Mucosa of stomach (tissue), 1 donor: Measurements from ENCODE around the gene SLC39A11.
A peak's percentile ranks its signal among the peaks of the same experiment; 100 is the strongest.

ENCODE experiments used
- H3K27me3 ChIP-seq: one replicate; pipeline ENCODE4 v1.7.0; 2013; ENCODE audit warnings: mild to moderate bottlenecking, low read length; ENCODE audit not compliant: control insufficient read depth, insufficient read depth
- H3K36me3 ChIP-seq: one replicate; pipeline ENCODE4 v1.7.0; 2013; ENCODE audit warnings: low read length; ENCODE audit not compliant: control insufficient read depth, insufficient read depth
- H3K4me1 ChIP-seq: one replicate; pipeline ENCODE4 v1.7.0; 2013; ENCODE audit warnings: mild to moderate bottlenecking, low read length; ENCODE audit not compliant: control insufficient read depth, insufficient read depth
- H3K4me3 ChIP-seq: one replicate; pipeline ENCODE4 v1.7.0; 2013; ENCODE audit warnings: low read length
- H3K9ac ChIP-seq: one replicate; pipeline ENCODE4 v1.7.0; 2013; ENCODE audit warnings: mild to moderate bottlenecking, low read length, moderate library complexity
- H3K9me3 ChIP-seq: one replicate; pipeline ENCODE4 v1.7.0; 2013; ENCODE audit warnings: mild to moderate bottlenecking, low read length, moderate library complexity; ENCODE audit not compliant: control insufficient read depth
- donor health status: Pancreatic carcinoma.

Gene SLC39A11

DNA sequence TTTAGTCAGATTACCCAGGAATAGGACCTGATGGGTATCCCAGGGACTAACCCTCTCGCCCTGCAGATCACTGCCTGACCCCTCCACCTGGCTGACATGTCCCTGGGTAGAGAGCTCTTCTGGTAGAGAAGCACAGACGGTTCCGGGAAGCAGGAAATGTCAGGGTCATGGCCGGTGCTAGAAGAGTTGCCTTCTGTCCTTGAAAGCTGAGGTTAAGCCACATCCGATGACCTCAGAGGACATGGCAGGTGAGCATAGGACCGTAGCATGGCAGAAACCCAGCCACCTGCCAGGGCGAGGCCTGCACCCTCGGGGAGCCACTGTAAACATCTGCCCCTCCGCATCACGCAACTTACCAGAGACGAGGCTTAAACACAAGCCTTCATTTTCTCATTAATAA lies 488.0 kb downstream of the SLC39A11 start:
- Histone ChIP-seq H3K9ac (no peak overlapping the region), H3K4me3 (no peak overlapping the region), H3K27me3 (no peaks in the 10 kb centered on the region), H3K4me1 (peaks cover 42% of the 10 kb centered on the region), H3K36me3 (no peaks in the 10 kb centered on the region), H3K9me3 (no peaks in the 10 kb centered on the region)

- Histone ChIP-seq H3K4me1 (peaks cover 45% of the 10 kb centered on the region), H3K9me3 (no peaks in the 10 kb centered on the region), H3K27me3 (no peaks in the 10 kb centered on the region), H3K9ac (no peak overlapping the region), H3K4me3 (no peak overlapping the region), H3K36me3 (no peaks in the 10 kb centered on the region)
Observed at GRCh38 chr17:72603420-72604242, 488.9 kb downstream of the SLC39A11 start.

DNA sequence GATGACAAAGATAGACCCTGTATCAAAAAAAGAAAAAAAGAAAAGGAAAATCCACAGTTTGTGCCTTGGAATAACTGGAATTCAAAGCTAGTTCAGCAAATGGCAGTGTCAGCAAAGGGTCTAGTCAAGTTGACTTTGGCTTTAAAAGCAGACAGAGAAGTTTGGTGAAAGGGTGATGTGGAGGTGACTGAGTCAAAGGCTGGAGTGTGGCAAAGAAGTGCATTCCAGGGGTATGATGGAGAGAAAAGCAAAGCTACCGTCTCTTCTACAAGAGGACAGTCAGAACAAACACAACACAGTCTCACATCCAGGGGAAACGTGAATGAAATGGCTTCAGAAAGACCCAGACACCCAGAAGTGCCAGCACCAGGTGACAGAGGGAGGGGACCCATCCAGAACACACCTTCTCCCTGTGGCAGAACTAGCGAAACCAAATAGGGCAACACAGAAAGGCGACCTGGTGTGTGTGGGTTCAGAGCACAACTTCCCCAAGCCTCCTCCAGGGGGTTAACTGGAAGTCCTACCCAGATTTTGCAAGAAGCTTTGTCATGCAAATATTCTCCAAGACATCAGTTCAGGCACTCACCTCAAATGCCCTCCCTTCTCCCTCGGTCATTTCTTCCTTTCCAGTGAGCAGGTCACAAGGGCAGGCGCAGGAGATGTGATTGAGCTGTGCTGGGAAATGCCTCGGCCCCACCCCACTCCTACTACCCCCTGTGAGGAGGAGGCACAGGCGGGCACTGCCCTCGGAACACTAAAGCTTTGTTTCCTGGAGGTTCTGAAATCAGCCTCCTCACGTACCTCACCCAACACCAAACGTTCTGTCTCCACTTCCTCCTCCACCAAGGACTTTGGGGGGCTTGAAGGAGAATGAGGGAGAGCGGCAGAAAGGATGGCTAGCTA lies 489.7 kb downstream of the SLC39A11 start:
- no peaks in the 10 kb centered on the region for H3K27me3 ChIP-seq
- no peak overlapping the region for H3K9ac ChIP-seq
- no peak overlapping the region for H3K4me3 ChIP-seq
- peaks cover 49% of the 10 kb centered on the region for H3K4me1 ChIP-seq
- H3K36me3 ChIP-seq: no peaks in the 10 kb centered on the region
- no peaks in the 10 kb centered on the region for H3K9me3 ChIP-seq

- Histone ChIP-seq H3K9me3 (no peaks in the 10 kb centered on the region), H3K36me3 (no peaks in the 10 kb centered on the region), H3K27me3 (no peaks in the 10 kb centered on the region)
Observed at GRCh38 chr17:72600934-72601333, 491.6 kb downstream of the SLC39A11 start.

GRCh38 chr17:72599891-72600290 lies 492.6 kb downstream of the SLC39A11 start:
- Histone ChIP-seq H3K9ac (no peak overlapping the region), H3K9me3 (no peaks in the 10 kb centered on the region), H3K36me3 (no peaks in the 10 kb centered on the region), H3K4me3 (no peak overlapping the region), H3K4me1 (peaks cover 52% of the 10 kb centered on the region), H3K27me3 (no peaks in the 10 kb centered on the region)

More at GRCh38 chr17:72600934-72601333, 491.6 kb downstream of the SLC39A11 start:
- H3K9ac ChIP-seq: no peak overlapping the region
- H3K4me1 ChIP-seq: peaks cover 52% of the 10 kb centered on the region
- H3K4me3 ChIP-seq: no peak overlapping the region

DNA sequence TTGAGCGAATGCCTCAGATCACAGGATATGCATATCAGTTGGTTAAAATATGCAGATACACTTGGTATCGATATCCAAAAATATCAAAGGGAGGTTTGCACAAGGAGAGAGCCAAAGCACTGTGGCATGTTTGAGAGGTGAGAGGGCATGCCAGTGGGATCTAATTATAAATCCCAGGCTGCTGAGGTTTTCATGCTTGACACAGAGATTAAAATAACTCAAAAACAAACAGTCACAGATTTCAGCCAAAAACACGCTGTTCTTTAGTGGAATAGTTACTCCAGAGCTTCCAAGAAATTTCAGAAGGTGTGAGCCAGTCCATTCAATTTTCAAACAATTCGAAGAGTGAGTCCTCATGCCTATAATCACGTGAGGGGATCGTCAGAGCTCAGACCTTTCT lies 493.8 kb downstream of the SLC39A11 start:
- Histone ChIP-seq H3K9me3 (no peaks in the 10 kb centered on the region), H3K4me1 (peaks cover 40% of the 10 kb centered on the region), H3K9ac (no peak overlapping the region), H3K36me3 (no peaks in the 10 kb centered on the region), H3K27me3 (no peaks in the 10 kb centered on the region), H3K4me3 (no peak overlapping the region)

DNA sequence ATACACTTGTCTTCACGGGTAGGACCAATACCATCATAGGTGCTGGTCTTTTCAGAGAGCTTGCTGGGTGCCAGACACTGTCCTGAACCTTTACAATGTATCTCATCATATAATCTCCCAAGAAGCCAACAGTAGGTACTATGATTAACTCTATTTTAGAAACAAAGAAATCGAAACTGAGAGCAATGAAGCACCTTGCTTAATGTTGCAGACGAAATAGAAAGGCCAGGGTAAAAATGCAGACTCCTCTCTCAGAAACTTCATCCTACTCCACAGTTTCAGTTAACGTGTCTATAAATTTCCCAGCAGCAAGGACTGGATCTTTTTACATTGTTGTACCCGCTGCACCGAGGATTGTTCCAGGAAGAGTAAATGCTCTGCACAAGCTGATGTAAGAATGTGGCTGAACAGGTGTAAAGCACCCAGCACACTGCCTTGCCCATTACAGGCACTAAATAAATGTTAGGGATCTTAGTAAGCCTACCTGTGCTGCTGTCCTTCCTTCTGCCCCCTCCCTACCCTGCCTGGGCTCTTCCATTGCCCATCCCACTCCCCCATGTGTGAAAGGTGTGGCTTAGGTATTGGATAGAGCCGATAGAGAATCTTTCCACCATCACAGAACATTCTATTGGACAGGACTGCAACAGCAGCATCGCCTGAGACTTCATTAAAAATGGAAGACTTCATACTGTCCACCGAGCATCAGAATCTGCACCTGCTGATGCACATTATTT lies 495.0 kb downstream of the SLC39A11 start:
- Histone ChIP-seq H3K4me1 (peaks cover 36% of the 10 kb centered on the region), H3K36me3 (no peaks in the 10 kb centered on the region), H3K4me3 (no peak overlapping the region), H3K9ac (peak overlapping the region; percentile 2), H3K9me3 (no peaks in the 10 kb centered on the region), H3K27me3 (no peaks in the 10 kb centered on the region)
